K562 (cell line): ENCODE measurements around the gene MYO5C. TPM values are rescaled to one million over a fixed set of nuclear protein-coding genes. Genes with fewer than 3 reads are reported as not detected.

ENCODE experiments used
- BCOR ChIP-seq: fragments of 450-650 bp; IDR thresholded peaks from 2 replicates; pipeline ENCODE4 v1.6.1; 2016
- CTCF ChIP-seq, 3 experiments: IDR thresholded peaks in 2 of 3; conservative IDR thresholded peaks in 1 of 3; 2 replicates each; pipeline ENCODE4 v1.5.1; 2011 to 2012; ENCODE audit warnings: low read length in 3 of 3, mild to moderate bottlenecking in 3 of 3, control low read depth in 2 of 3, improper control_type of control experiment in 1 of 3, inconsistent platforms in 1 of 3, low read depth in 1 of 3, mixed read lengths in 1 of 3, moderate library complexity in 1 of 3; ENCODE audit not compliant: insufficient read depth in 2 of 3
- KAT2B ChIP-seq: IDR thresholded peaks from one replicate; pipeline ENCODE4 v1.6.1; 2012; ENCODE audit warnings: low read depth, mild to moderate bottlenecking, control low read depth, inconsistent platforms, low read length, moderate library complexity
- MNT ChIP-seq, 2 experiments: fragments of 450-650 bp; conservative IDR thresholded peaks; 2 replicates each; pipeline ENCODE4 v1.6.1; 2017; ENCODE audit warnings: mild to moderate bottlenecking in 2 of 2, moderate library complexity in 2 of 2
- PYGO2 ChIP-seq: fragments of 450-650 bp; IDR thresholded peaks from 2 replicates; pipeline ENCODE4 v1.6.1; 2016; ENCODE audit warnings: mild to moderate bottlenecking, missing genetic modification characterization, moderate library complexity, missing compliant biosample characterization
- TOE1 ChIP-seq, 2 experiments: fragments of 450-650 bp in 1 of 2; sonication (generic) in 1 of 2; formaldehyde crosslinking in 1 of 2; IDR thresholded peaks; 2 replicates each; pipeline versions ENCODE4 v1.7.1 to v1.8.0; 2016 to 2022; ENCODE audit warnings: borderline replicate concordance in 2 of 2, mild to moderate bottlenecking in 2 of 2, antibody characterized with exemption in 1 of 2, inconsistent platforms in 1 of 2, low read depth in 1 of 2, missing genetic modification reagents in 1 of 2, moderate library complexity in 1 of 2
- ZNF655 ChIP-seq: fragments of 250-450 bp; sonication (Bioruptor Pico); IDR thresholded peaks from 2 replicates; pipeline ENCODE4 v1.5.0; 2021
- ZNF766 ChIP-seq: fragments of 200-800 bp; sonication (Bioruptor generic); conservative IDR thresholded peaks from 2 replicates; pipeline ENCODE4 v1.6.1; 2016; ENCODE audit warnings: missing genetic modification characterization, missing compliant biosample characterization
- polyA plus RNA-seq, 8 experiments: library from polyadenylated mRNA; depleted of rRNA in 4 of 8; stranded (reverse) in 5 of 8; unstranded in 3 of 8; fragments of >200 nt; fragmentation: Nextera tagmentation in 2 of 8; fragmentation: Illumina TruSeq in 1 of 8; extraction: Ambion mirVana in 2 of 8; extraction: Trizol in 1 of 8; gene quantifications; 2 replicates each; pipeline versions ENCODE4 v1.2.1 to v1.2.3, GENCODE V29; 2011 to 2014; ENCODE audit warnings: inconsistent platforms in 1 of 8, missing spikeins in 1 of 8
- total RNA-seq, 7 experiments: library from RNA; depleted of rRNA in 6 of 7; stranded (reverse); fragments of >200 nt in 6 of 7; fragmentation: Illumina TruSeq in 2 of 7; extraction: Trizol in 2 of 7; gene quantifications; 2 replicates each; pipeline versions ENCODE4 v1.2.1 to v1.2.3, GENCODE V29; 2011 to 2021; ENCODE audit warnings: low replicate concordance in 1 of 7
- TF ChIP-seq, protein P1 (sequence below): fragments of 450-650 bp; IDR thresholded peaks from one replicate; pipeline ENCODE4 v1.6.1; 2018; ENCODE audit warnings: mild to moderate bottlenecking, moderate library complexity; ENCODE audit not compliant: partially characterized antibody

The MYO5C gene
- total and polyA plus RNA-seq, 9 of the 15 experiments (the other 6 are each of a cell fraction or from before 2014, with no cell fraction given) = 0.01 to 0.24 TPM; not detected in 7

- TF ChIP-seq PYGO2 = no peak
- TF ChIP-seq KAT2B = no peak
- TF ChIP-seq ZNF766 (CRISPR knock-in tag) = 0 out of 2 replicates have a peak, but pooled peaks have one; percentile 29
- TF ChIP-seq, protein P1, sequence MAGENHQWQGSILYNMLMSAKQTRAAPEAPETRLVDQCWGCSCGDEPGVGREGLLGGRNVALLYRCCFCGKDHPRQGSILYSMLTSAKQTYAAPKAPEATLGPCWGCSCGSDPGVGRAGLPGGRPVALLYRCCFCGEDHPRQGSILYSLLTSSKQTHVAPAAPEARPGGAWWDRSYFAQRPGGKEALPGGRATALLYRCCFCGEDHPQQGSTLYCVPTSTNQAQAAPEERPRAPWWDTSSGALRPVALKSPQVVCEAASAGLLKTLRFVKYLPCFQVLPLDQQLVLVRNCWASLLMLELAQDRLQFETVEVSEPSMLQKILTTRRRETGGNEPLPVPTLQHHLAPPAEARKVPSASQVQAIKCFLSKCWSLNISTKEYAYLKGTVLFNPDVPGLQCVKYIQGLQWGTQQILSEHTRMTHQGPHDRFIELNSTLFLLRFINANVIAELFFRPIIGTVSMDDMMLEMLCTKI = no peak
- no peak for TF ChIP-seq BCOR
- no peak for TF ChIP-seq ZNF655 (CRISPR knock-in tag)
- no peak for TF ChIP-seq TOE1 (IDR thresholded peaks at IDR 0.05; ENCODE audit: borderline replicate concordance)
- TF ChIP-seq TOE1 (CRISPR knock-in tag; IDR thresholded peaks at IDR 0.05; ENCODE audit: borderline replicate concordance, low read depth) = no peak
- TF ChIP-seq MNT (conservative IDR thresholded peaks at IDR 0.05) = no peak
- TF ChIP-seq CTCF (IDR thresholded peaks at IDR 0.05 in 2 of 3, conservative IDR thresholded peaks at IDR 0.05 in 1 of 3; ENCODE audit: insufficient read depth in 2 of 3, low read depth in 1 of 3, low read length in 3 of 3) = peak; percentile 64 to 88 (median 74)
- TF ChIP-seq, all 486 proteins: peak for 11
Measured at GRCh38 chr15:52256366-52256765, 39.2 kb downstream of the MYO5C start (continued).
